Measurements from ENCODE around the gene ARL5A.

DNA sequence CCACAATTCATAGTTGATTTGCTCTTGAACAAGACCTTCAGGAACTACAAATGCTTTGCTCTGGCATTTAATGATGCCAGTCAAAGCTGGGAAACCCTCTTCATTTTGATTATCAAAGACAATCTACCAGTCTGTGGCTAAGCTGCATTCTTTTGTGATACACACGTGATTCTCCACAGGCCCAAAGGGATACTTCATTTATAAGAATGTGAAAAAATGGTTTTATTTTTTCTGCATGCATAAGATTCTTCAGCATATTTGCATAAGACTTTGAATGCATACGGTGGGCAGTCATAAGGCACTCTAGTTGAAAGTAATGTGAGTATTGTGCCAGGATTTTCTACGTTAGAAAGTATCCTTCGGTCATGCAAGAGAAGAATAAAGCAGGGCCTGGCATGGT is 33.0 kb upstream of the ARL5A start:
- TF ChIP-seq CTCF (IDR thresholded peaks at IDR 0.05): no peak
- no peak for TF ChIP-seq POLR2A (IDR thresholded peaks at IDR 0.05)
